HepG2 (cell line): ENCODE measurements around the gene SH3BP2. TPM values are rescaled to one million over a fixed set of nuclear protein-coding genes. Genes with fewer than 3 reads are reported as not detected.

Experiments
- ATAC-seq: fragments of 200-7000 bp; cut with Tn5 transposase; 3 replicates; pipeline ENCODE4 v1.9.1; 2020; ENCODE audit warnings: mild to moderate bottlenecking, moderate library complexity
- BruUV-seq: library from RNA; stranded (reverse); fragments of 400-500 nt; replicated peaks from 2 replicates; lab custom pipeline; 2021; lab: Mats Ljungman, UMichigan
- CTCF ChIA-PET: fragments of 300-600 bp; formaldehyde crosslinking; extraction: SDS; loops from one replicate; lab custom pipeline; 2021; ENCODE audit warnings: low total read pairs, inconsistent platforms, low intra/inter-chr PET ratio; lab: Yijun Ruan, JAX
- POLR2A ChIA-PET: fragments of 350-600 bp; sonication (Branson Sonifier 250); formaldehyde crosslinking; loops from one replicate; lab custom pipeline; 2020; ENCODE audit warnings: antibody characterized with exemption, inconsistent platforms; lab: Yijun Ruan, JAX
- DNase-seq: peaks from one replicate; pipeline ENCODE4 v3.0.0-alpha.2; 2015; ENCODE audit warnings: low spot score
- FAIRE-seq: peaks from 3 replicates; lab custom pipeline; 2011; peaks lifted over from hg19 to GRCh38; lab: Jason Lieb, UNC
- H2AFZ ChIP-seq: one replicate; pipeline ENCODE4 v1.6.1; 2011; ENCODE audit warnings: low read length, inconsistent platforms
- H3K27ac ChIP-seq: fragments of 300-600 bp; 3 replicates; pipeline ENCODE4 v1.8.0; 2011; ENCODE audit warnings: mixed run types, mild to moderate bottlenecking, mixed read lengths, low read length, inconsistent platforms; ENCODE audit not compliant: insufficient read depth; ENCODE audit errors: extremely low read length
- H3K27me3 ChIP-seq, 2 experiments: fragments of 200-600 bp in 1 of 2; 2 replicates in 1 of 2; 3 replicates in 1 of 2; pipeline versions ENCODE4 v1.6.0 to v1.8.0; 2011; ENCODE audit warnings: low read length in 2 of 2, mild to moderate bottlenecking in 2 of 2, moderate library complexity in 2 of 2, inconsistent platforms in 1 of 2; ENCODE audit not compliant: insufficient read depth in 2 of 2, control insufficient read depth in 1 of 2
- H3K36me3 ChIP-seq, 2 experiments: fragments of 200-600 bp in 1 of 2; replicated peaks in 1 of 2; 2 replicates in 1 of 2; 3 replicates in 1 of 2; pipeline versions ENCODE4 v1.5.1 to v1.8.0; 2011; ENCODE audit warnings: low read length in 2 of 2, inconsistent platforms in 1 of 2; ENCODE audit not compliant: insufficient read depth in 2 of 2, control insufficient read depth in 1 of 2
- H3K4me1 ChIP-seq: 2 replicates; pipeline ENCODE4 v1.5.1; 2012; ENCODE audit warnings: low read length, inconsistent platforms; ENCODE audit not compliant: insufficient read depth
- H3K4me2 ChIP-seq: 2 replicates; pipeline ENCODE4 v1.6.0; 2011; ENCODE audit warnings: low read depth, low read length, inconsistent platforms
- H3K4me3 ChIP-seq, 3 experiments: fragments of 200-600 bp in 1 of 3; sonication (generic), shearing (Covaris generic) in 1 of 3; replicated peaks in 1 of 3; 2 replicates each; pipeline ENCODE4 v1.5.1; 2011 to 2016; ENCODE audit warnings: low read length in 3 of 3, inconsistent platforms in 2 of 3, low read depth in 2 of 3, mild to moderate bottlenecking in 2 of 3, control low read depth in 1 of 3, mixed read lengths in 1 of 3; ENCODE audit not compliant: insufficient read depth in 1 of 3
- H3K79me2 ChIP-seq: one replicate; pipeline ENCODE4 v1.6.1; 2011; ENCODE audit warnings: low read length, inconsistent platforms; ENCODE audit not compliant: insufficient read depth
- H3K9ac ChIP-seq: 2 replicates; pipeline ENCODE4 v1.6.0; 2011; ENCODE audit warnings: mild to moderate bottlenecking, low read depth, low read length, inconsistent platforms; ENCODE audit not compliant: insufficient read depth
- H3K9me3 ChIP-seq: 2 replicates; pipeline ENCODE4 v1.5.1; 2012; ENCODE audit warnings: mild to moderate bottlenecking, low read length
- H4K20me1 ChIP-seq: 2 replicates; pipeline ENCODE4 v1.6.0; 2011; ENCODE audit warnings: inconsistent platforms, mild to moderate bottlenecking, low read length, moderate library complexity; ENCODE audit not compliant: insufficient read depth
- ARID5B ChIP-seq: IDR thresholded peaks from 2 replicates; pipeline ENCODE4 v1.4.0; 2020; ENCODE audit warnings: mild to moderate bottlenecking, missing genetic modification reagents
- FOSL2 ChIP-seq: sonication (generic); formaldehyde crosslinking; IDR thresholded peaks from 2 replicates; pipeline ENCODE4 v1.4.0; 2020; ENCODE audit warnings: missing genetic modification reagents
- IRF1 ChIP-seq: sonication (generic); formaldehyde crosslinking; IDR thresholded peaks from 2 replicates; pipeline ENCODE4 v1.4.0; 2020; ENCODE audit warnings: low read depth, mild to moderate bottlenecking, missing genetic modification reagents
- MED1 ChIP-seq: sonication (generic); formaldehyde crosslinking; IDR thresholded peaks from 2 replicates; pipeline ENCODE4 v1.4.0; 2020; ENCODE audit warnings: missing genetic modification reagents
- NFE2 ChIP-seq: sonication (generic); formaldehyde crosslinking; IDR thresholded peaks from 2 replicates; pipeline ENCODE4 v1.4.0; 2020; ENCODE audit warnings: missing genetic modification reagents
- NFKB2 ChIP-seq: sonication (generic); formaldehyde crosslinking; IDR thresholded peaks from 2 replicates; pipeline ENCODE4 v1.4.0; 2020; ENCODE audit warnings: missing genetic modification reagents, borderline replicate concordance
- RBM39 ChIP-seq: fragments of 200-400 bp; formaldehyde crosslinking; IDR thresholded peaks from one replicate; pipeline ENCODE4 v1.6.1; 2018; ENCODE audit warnings: antibody characterized with exemption, mild to moderate bottlenecking, low read depth, low read length; ENCODE audit not compliant: poor library complexity, severe bottlenecking
- RELA ChIP-seq: sonication (generic); formaldehyde crosslinking; IDR thresholded peaks from 2 replicates; pipeline ENCODE4 v1.4.0; 2020; ENCODE audit warnings: missing genetic modification reagents
- RXRA ChIP-seq: sonication (generic); formaldehyde crosslinking; IDR thresholded peaks from 2 replicates; pipeline ENCODE4 v1.5.1; 2020; ENCODE audit warnings: missing genetic modification reagents
- SP5 ChIP-seq: IDR thresholded peaks from 2 replicates; pipeline ENCODE4 v1.6.1; 2016; ENCODE audit warnings: low read depth, borderline replicate concordance
- ZBTB34 ChIP-seq: sonication (generic); formaldehyde crosslinking; IDR thresholded peaks from 2 replicates; pipeline ENCODE4 v1.8.0; 2022; ENCODE audit warnings: mild to moderate bottlenecking, missing genetic modification reagents
- ZNF503 ChIP-seq: sonication (generic); formaldehyde crosslinking; IDR thresholded peaks from 2 replicates; pipeline ENCODE4 v1.4.0; 2020; ENCODE audit warnings: missing genetic modification reagents
- ZNF556 ChIP-seq: sonication (generic); formaldehyde crosslinking; IDR thresholded peaks from 2 replicates; pipeline ENCODE4 v1.4.0; 2020; ENCODE audit warnings: mild to moderate bottlenecking, missing genetic modification reagents, borderline replicate concordance
- ZNF644 ChIP-seq: IDR thresholded peaks from 2 replicates; pipeline ENCODE4 v1.6.1; 2016; ENCODE audit warnings: low read depth
- ZNF800 ChIP-seq: sonication (generic); formaldehyde crosslinking; IDR thresholded peaks from 2 replicates; pipeline ENCODE4 v1.4.0; 2020; ENCODE audit warnings: missing genetic modification reagents
- WGBS: methylation state at CpG from one replicate; pipeline ENCODE4 v1.1.6; 2017; ENCODE audit warnings: low lambda C conversion rate; 5-methylcytosine and 5-hydroxymethylcytosine counted together
- in situ Hi-C: cut with HindIII; loops from 2 replicates; pipeline ENCODE4 v1.10.0; 2017; ENCODE audit warnings: low pct_unique_long_range_greater_than_20kb; ENCODE audit not compliant: extremely low pct_ligation_motif_present
- intact Hi-C: fragments of 100-400 bp; cut with micrococcal nuclease; formaldehyde crosslinking; loops from one replicate; pipeline ENCODE4 v1.10.0; 2022; ENCODE audit not compliant: unreplicated experiment
- polyA plus RNA-seq, 8 experiments: library from polyadenylated mRNA; depleted of rRNA in 3 of 8; stranded (reverse) in 7 of 8; unstranded in 1 of 8; fragments of >200 nt; fragmentation: Illumina TruSeq in 4 of 8; extraction: Trizol in 4 of 8; gene quantifications; 2 replicates each; pipeline versions ENCODE4 v1.2.1 to v1.2.3, GENCODE V29; 2011 to 2016; ENCODE audit warnings: low read depth in 4 of 8, missing spikeins in 1 of 8, mixed read lengths in 1 of 8; ENCODE audit not compliant: insufficient read depth in 1 of 8
- total RNA-seq, 5 experiments: library from RNA; depleted of rRNA; stranded (reverse); fragments of >200 nt; fragmentation: Illumina TruSeq; extraction: Trizol; gene quantifications; 2 replicates each; pipeline ENCODE4 v1.2.3, GENCODE V29; 2016; ENCODE audit warnings: low read depth in 1 of 5

The SH3BP2 gene
- total and polyA plus RNA-seq, 2 of the 13 experiments (the other 11 are each of a cell fraction or from before 2014, with no cell fraction given) = 16.9 to 34.5 TPM

GRCh38 chr4:2855584-2855983, 62.7 kb downstream of the SH3BP2 start:
- intact Hi-C loops = no loop called here
- no peak for TF ChIP-seq RELA
- TF ChIP-seq ZNF556 (CRISPR knock-in tag) = no peak
- peak; percentile 42; the same call in 1 of the 2 replicates for TF ChIP-seq MED1 (CRISPR knock-in tag)
- peak; percentile 48; the same call in 1 of the 2 replicates for TF ChIP-seq RXRA (CRISPR knock-in tag)
- no peak for TF ChIP-seq ZNF800 (CRISPR knock-in tag)
- TF ChIP-seq NFKB2 (CRISPR knock-in tag) = no peak
- TF ChIP-seq RBM39 = no peak
- TF ChIP-seq ZNF503 (CRISPR knock-in tag) = 0 out of 2 replicates have a peak, but pooled peaks have one; percentile 15
- peak; percentile 84 for TF ChIP-seq SP5 (CRISPR knock-in tag)
- no peak for TF ChIP-seq ZNF644 (CRISPR knock-in tag)
- no peak for TF ChIP-seq NFE2 (CRISPR knock-in tag)
- no peak for TF ChIP-seq FOSL2 (CRISPR knock-in tag)
- peak; percentile 47; the same call in 1 of the 2 replicates for TF ChIP-seq ZBTB34 (CRISPR knock-in tag)
- peak; percentile 75 for TF ChIP-seq ARID5B (CRISPR knock-in tag)
- TF ChIP-seq IRF1 (CRISPR knock-in tag) = no peak

More at GRCh38 chr4:2855584-2855983, 62.7 kb downstream of the SH3BP2 start:
- ATAC-seq = peak; percentile 70
- peaks cover 0 to 16% of the 10 kb centered on the region in 2 experiments; a peak in 2 of 5 replicates for H3K36me3 ChIP-seq
- H3K4me3 ChIP-seq = no peak overlapping the region
- peaks cover 27% of the 10 kb centered on the region for H4K20me1 ChIP-seq
- no peak for FAIRE-seq
- H3K4me2 ChIP-seq = peak overlapping the region; percentile 38
- no peak overlapping the region for H2AFZ ChIP-seq
- 32% methylated on average over 5 of the region's 5 CpGs for WGBS
- BruUV-seq = no TSS peak
- H3K79me2 ChIP-seq = peaks cover 94% of the 10 kb centered on the region
- H3K27ac ChIP-seq = peak overlapping the region; percentile 71
- no peak overlapping the region for H3K9ac ChIP-seq
- POLR2A ChIA-PET = interaction anchor here (0.7 to 0.9 kb wide), 2 partner anchors 11 to 64 kb away, joined by 4 to 6 read pairs; no protein-coding TSS in a partner anchor
- H3K9me3 ChIP-seq = no peaks in the 10 kb centered on the region
- in situ Hi-C loops = no loop called here
- peaks cover 95% of the 10 kb centered on the region for H3K4me1 ChIP-seq
- H3K27me3 ChIP-seq = no peaks in the 10 kb centered on the region
- CTCF ChIA-PET = no interaction called here
- DNase-seq = peak; percentile 63
